IPS-18c (cell line): ENCODE measurements around the gene HEYL.
"Not testable (repeated sequence)": the region's sequence is repeated elsewhere in the genome, so short reads cannot be mapped to it uniquely, and the experiment has no call there.

Experiments
- H3K4me3 ChIP-seq: 2 replicates; pipeline ENCODE4 v1.7.0; 2013; ENCODE audit warnings: low read depth, mild to moderate bottlenecking, low read length, moderate library complexity; ENCODE audit not compliant: insufficient read depth
- H3K9me3 ChIP-seq: one replicate; pipeline ENCODE4 v1.6.1; 2013; ENCODE audit warnings: mild to moderate bottlenecking, low read length, moderate library complexity; ENCODE audit not compliant: control insufficient read depth, insufficient read depth

Gene HEYL

GRCh38 chr1:39631361-39632322 lies 7.8 kb downstream of the HEYL start:
- no peak overlapping the region for H3K4me3 ChIP-seq

GRCh38 chr1:39628807-39629350 lies 10.6 kb downstream of the HEYL start:
- H3K9me3 ChIP-seq: no peaks in the 10 kb centered on the region
- no peak overlapping the region for H3K4me3 ChIP-seq

More at GRCh38 chr1:39631361-39632322, 7.8 kb downstream of the HEYL start:
- no peaks in the 10 kb centered on the region for H3K9me3 ChIP-seq

- Histone ChIP-seq H3K4me3 (no peak overlapping the region), H3K9me3 (no peaks in the 10 kb centered on the region)
These were observed 12.8 kb downstream of the HEYL start for GRCh38 chr1:39626646-39627045.

- H3K4me3 ChIP-seq: no peak overlapping the region
- no peaks in the 10 kb centered on the region for H3K9me3 ChIP-seq
These were observed 13.8 kb downstream of the HEYL start for GRCh38 chr1:39625462-39626273.

GRCh38 chr1:39625009-39625408 lies 14.4 kb downstream of the HEYL start:
- no peak overlapping the region for H3K4me3 ChIP-seq
- H3K9me3 ChIP-seq: no peaks in the 10 kb centered on the region

- Histone ChIP-seq H3K4me3 (no peak overlapping the region), H3K9me3 (no peaks in the 10 kb centered on the region)
These were observed 16.4 kb downstream of the HEYL start for GRCh38 chr1:39623053-39623452.

- no peaks in the 10 kb centered on the region for H3K9me3 ChIP-seq
- no peak overlapping the region for H3K4me3 ChIP-seq
These were observed 17.0 kb downstream of the HEYL start for GRCh38 chr1:39622427-39622826.

- Histone ChIP-seq H3K9me3 (no peaks in the 10 kb centered on the region), H3K4me3 (no peak overlapping the region)
These were observed 18.7 kb downstream of the HEYL start for GRCh38 chr1:39620659-39621165.

- Histone ChIP-seq H3K9me3 (no peaks in the 10 kb centered on the region), H3K4me3 (no peak overlapping the region)
These were observed 21.9 kb downstream of the HEYL start for GRCh38 chr1:39617488-39618049.

- Histone ChIP-seq H3K9me3 (peaks cover 2% of the 10 kb centered on the region), H3K4me3 (no peak overlapping the region)
These were observed 24.3 kb downstream of the HEYL start for GRCh38 chr1:39615086-39615673.

- H3K9me3 ChIP-seq: peaks cover 2% of the 10 kb centered on the region
These were observed 25.0 kb downstream of the HEYL start for GRCh38 chr1:39614488-39614887.

GRCh38 chr1:39613250-39613649 lies 26.2 kb downstream of the HEYL start:
- Histone ChIP-seq H3K4me3 (no peak overlapping the region), H3K9me3 (peaks cover 2% of the 10 kb centered on the region)

More at GRCh38 chr1:39614488-39614887, 25.0 kb downstream of the HEYL start:
- no peak overlapping the region for H3K4me3 ChIP-seq

GRCh38 chr1:39609618-39610331 lies 29.7 kb downstream of the HEYL start:
- peaks cover 2% of the 10 kb centered on the region for H3K9me3 ChIP-seq
- H3K4me3 ChIP-seq: peak overlapping the region; percentile 21; the same call in 1 of the 2 replicates

- no peak overlapping the region for H3K4me3 ChIP-seq
- H3K9me3 ChIP-seq: peaks cover 2% of the 10 kb centered on the region
These were observed 30.5 kb downstream of the HEYL start for GRCh38 chr1:39608921-39609320.

GRCh38 chr1:39603677-39604076 lies 35.8 kb downstream of the HEYL start:
- H3K4me3 ChIP-seq, H3K9me3 ChIP-seq: not testable (repeated sequence)

- H3K9me3 ChIP-seq, H3K4me3 ChIP-seq: not testable (repeated sequence)
These were observed 37.7 kb downstream of the HEYL start for GRCh38 chr1:39601667-39602255.
